ENCODE data around the gene PRB4.

DNA sequence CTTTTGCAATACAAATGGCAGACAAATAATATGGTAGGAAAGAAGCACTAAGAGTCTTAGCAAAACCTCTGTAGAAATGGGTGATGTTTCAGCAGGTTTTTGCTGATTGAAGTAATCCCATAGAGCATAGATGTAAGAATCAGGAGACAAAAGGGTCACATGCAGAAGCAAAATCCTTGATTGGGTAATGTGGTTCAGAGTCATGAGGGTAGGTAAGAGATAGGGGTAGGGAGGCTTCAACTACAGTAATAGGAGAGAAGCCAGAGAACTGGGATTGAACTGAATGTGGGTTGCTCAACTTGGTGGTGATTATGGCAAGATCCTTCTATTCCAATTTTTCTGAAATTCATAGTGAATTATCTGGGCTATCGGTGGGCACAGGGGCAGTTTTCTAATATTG, 45.7 kb downstream of the PRB4 start:
- no peak for TF ChIP-seq EZH2 (IDR thresholded peaks at IDR 0.05; ENCODE audit: borderline replicate concordance, low read length)
- TF ChIP-seq, protein P1, sequence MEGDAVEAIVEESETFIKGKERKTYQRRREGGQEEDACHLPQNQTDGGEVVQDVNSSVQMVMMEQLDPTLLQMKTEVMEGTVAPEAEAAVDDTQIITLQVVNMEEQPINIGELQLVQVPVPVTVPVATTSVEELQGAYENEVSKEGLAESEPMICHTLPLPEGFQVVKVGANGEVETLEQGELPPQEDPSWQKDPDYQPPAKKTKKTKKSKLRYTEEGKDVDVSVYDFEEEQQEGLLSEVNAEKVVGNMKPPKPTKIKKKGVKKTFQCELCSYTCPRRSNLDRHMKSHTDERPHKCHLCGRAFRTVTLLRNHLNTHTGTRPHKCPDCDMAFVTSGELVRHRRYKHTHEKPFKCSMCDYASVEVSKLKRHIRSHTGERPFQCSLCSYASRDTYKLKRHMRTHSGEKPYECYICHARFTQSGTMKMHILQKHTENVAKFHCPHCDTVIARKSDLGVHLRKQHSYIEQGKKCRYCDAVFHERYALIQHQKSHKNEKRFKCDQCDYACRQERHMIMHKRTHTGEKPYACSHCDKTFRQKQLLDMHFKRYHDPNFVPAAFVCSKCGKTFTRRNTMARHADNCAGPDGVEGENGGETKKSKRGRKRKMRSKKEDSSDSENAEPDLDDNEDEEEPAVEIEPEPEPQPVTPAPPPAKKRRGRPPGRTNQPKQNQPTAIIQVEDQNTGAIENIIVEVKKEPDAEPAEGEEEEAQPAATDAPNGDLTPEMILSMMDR (conservative IDR thresholded peaks at IDR 0.05 in 1 of 2, IDR thresholded peaks at IDR 0.05 in 1 of 2; ENCODE audit: extremely low read depth in 1 of 2, insufficient read depth in 1 of 2, low read depth in 1 of 2, low read length in 2 of 2), result no peak

Data from mammary epithelial cell (primary cell).